NCI-H748 (cell line): ENCODE data around the gene KCNS3.
"Not testable (repeated sequence)": the region's sequence is repeated elsewhere in the genome, so short reads cannot be mapped to it uniquely, and the experiment has no call there.

Experiments
- DNase-seq: peaks from one replicate; lab custom pipeline; 2025; ENCODE audit not compliant: unreplicated experiment; lab: John Stamatoyannopoulos, UW

Gene KCNS3

DNA sequence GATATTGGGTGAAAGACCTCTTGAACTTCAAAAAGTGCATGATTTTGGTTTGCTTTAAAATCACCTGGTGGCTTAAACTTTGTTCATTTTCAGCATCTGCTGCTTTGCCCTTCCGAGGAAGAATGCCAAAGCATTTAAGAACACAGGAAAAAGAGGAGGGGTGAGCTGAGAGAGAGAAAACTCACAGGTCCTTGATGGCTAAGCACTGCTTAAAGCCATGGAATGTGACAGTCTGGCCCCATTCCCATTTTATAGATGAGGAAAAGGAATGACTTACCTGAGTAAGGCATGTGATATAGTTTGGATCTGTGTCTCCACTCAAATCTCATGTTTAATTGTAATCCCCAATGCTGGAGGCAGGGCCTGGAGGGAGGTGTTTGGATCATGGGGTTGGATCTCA is 58.1 kb downstream of the KCNS3 start:
- no peak for DNase-seq

DNA sequence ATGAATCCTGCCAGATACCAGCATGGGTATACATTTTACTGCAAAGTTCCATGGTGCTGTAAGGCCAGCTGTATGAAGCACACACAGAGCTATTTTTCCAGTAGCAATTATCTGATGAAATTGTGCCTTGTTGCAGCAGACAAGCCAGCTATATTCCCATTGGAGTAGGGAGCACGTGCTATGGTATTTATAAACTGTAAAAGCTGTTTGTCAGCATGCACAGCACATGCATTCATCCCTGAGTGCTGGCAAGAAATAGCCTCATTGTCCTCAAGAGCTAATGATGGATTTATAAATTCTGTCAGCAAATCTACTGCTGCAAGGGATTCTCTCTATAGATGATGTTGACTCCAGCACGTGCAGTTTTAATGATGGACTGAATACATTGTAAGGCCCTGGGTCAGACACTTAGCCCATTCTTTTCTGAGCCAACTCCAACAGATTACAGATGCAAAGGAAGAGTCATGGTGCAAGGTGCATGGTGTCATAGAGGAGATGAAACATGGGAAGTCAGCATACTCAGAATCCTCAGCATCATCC is 61.7 kb downstream of the KCNS3 start:
- DNase-seq, result no peak

DNA sequence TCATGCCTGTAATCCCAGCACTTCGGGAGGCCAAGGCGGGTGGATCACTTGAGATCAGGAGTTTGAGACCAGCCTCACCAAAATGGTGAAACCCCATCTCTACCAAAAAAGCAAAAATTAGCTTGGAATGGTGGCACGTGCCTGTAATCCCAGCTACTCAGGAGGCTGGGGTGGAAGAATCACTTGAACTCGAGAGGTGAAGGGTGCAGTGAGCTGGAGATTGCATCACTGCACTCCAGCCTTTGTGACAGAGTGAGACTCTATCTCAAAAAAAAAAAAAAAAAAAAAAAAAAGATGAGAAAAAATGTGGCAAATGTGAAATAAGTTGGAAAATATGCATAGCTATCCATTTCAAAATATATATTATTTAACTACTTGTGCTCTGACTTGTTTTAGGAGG is 65.0 kb downstream of the KCNS3 start:
- DNase-seq, result no peak

- DNase-seq, result no peak
Observed at GRCh38 chr2:17947113-17947512, 68.6 kb downstream of the KCNS3 start.

DNA sequence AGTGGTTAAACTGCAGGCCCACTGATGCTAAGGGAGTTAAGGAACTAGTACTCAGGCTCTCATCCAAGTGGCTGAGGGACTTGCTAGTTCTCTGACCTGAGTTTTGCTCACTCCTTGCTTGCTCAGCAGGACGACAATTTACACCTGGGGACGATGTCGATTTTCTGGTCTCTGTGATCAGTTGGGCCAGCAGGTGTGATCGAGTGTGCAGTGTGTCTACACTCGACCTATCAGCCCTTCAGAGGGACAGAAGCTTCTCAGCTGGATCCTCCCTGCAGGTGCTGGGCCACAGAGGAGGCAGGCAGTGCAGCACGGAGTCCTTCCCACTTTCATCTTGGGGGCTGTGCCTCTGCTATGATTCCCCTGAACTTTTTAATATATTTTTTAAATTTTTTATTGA is 71.5 kb downstream of the KCNS3 start:
- no peak for DNase-seq

- no peak for DNase-seq
Observed at GRCh38 chr2:17951563-17951962, 73.1 kb downstream of the KCNS3 start.

- no peak for DNase-seq
Observed at GRCh38 chr2:17958466-17959092, 80.1 kb downstream of the KCNS3 start.

- DNase-seq, result no peak
Observed at GRCh38 chr2:17959356-17959755, 80.9 kb downstream of the KCNS3 start.

GRCh38 chr2:17959833-17960232 is 81.4 kb downstream of the KCNS3 start:
- DNase-seq, result no peak

DNA sequence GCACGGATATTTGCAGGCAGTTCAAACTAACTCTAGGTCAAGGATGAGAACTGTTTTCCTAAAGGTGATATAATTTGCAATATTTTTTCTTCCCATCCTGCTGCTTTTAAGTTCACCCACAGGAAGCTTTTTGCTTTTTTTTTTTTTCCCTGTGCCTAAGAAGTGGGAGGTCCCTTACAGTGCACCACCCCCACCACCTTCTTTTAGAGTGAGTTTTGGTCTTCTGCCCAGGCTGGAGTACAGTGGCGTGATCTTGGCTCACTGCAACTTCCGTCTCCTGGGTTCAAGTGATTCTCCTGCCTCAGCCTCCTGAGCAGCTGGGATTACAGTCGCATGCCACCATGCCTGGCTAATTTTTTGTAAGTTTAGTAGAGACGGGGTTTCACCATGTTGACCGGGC is 82.5 kb downstream of the KCNS3 start:
- DNase-seq, result no peak

DNA sequence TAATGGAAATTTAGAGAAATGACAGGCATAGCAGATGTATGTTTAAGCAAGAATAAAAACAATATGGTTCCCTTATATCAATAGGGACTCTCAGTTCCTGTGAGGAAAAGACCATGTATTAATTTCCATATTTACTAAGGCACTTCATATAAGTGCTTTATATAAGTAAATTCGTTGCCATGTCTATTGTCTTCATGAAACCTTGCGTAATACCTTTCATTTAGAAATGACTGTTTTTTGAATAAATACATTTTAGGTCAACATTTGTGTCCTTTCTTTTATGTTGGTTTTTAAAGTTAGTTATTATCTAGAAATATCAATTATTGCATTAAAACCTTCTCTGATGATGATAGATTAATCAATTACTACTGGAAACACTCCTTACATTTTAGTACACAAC is 83.3 kb downstream of the KCNS3 start:
- no peak for DNase-seq

GRCh38 chr2:17962876-17963275 is 84.4 kb downstream of the KCNS3 start:
- no peak for DNase-seq

- DNase-seq, result not testable (repeated sequence)
Observed at GRCh38 chr2:17963571-17963970, 85.1 kb downstream of the KCNS3 start.

GRCh38 chr2:17965196-17965595 is 86.7 kb downstream of the KCNS3 start:
- DNase-seq, result no peak

- no peak for DNase-seq
Observed at GRCh38 chr2:17966798-17967197, 88.3 kb downstream of the KCNS3 start.

DNA sequence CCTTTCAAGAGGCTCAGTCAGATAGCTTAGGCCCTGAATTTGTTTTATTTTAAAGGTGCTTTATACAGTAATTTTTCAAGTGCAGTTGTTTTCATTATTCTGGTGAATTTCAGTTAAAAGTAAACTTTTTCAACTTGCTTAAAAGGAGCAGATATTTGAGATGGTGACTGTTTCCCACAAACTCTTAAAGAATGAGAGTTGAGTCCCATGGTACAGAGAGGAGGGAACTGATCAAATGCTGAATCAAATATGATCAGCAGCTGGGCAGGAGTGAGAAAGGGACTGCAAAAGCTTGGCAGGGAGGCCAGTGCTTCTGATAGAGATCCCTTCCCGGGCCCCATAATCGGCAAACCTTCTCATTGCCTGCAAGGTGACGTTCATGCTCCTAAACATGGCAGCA is 91.2 kb downstream of the KCNS3 start:
- DNase-seq, result no peak

DNA sequence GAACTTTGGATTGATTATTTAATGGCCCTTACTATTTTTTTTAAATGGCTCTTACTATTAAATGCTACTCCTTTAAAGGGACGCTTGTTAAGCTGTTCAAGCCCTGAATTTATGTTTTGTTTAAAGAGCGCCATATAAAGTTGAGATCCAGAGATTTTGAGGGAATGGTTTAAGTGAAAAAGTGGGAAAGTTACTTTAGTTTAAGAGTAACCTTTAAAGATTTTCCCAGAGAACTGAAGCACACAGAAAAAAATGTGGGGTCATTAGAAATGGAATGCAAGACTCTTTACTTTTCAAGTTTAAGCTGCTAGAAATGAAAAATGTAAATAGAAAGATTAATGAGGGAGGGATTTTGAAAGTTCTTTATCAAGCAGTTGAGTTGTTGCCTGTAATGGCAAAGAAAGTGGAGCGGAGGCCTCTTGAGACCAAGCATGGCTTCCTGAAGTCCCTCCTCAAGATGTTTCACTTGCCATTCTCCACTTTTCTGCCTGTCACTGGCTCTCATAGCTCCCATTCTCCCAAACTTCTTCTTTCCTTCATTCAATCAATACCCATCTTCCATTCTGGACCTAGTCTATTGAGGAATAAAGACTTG is 93.2 kb downstream of the KCNS3 start:
- no peak for DNase-seq

GRCh38 chr2:17972991-17973390 is 94.5 kb downstream of the KCNS3 start:
- no peak for DNase-seq

- no peak for DNase-seq
Observed at GRCh38 chr2:17975401-17975800, 96.9 kb downstream of the KCNS3 start.

GRCh38 chr2:17976871-17977746 is 98.6 kb downstream of the KCNS3 start:
- DNase-seq, result no peak

DNA sequence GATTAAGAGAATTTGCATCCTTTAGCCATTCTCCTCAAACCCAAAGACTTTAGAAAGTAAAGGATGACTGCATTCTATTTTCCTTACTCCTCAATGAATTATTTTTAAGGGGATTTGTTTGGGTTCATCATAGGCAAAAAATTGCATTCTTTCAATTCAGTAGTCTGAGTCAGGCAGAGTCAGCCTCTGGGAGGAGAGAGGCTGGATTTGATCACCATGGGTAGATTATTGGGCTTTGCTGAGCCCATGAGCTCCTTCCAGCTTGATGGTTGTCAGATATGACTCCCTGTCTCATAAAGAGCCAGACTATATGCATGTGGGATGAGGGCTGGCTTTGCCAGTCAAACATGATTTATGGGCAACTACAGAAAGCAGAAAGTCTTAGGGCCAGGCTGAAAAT is 101.2 kb downstream of the KCNS3 start:
- no peak for DNase-seq

GRCh38 chr2:17981936-17982335 is 103.5 kb downstream of the KCNS3 start:
- DNase-seq, result no peak
